ENCODE data around the gene ZEB1.
"Not testable (repeated sequence)": the region's sequence is repeated elsewhere in the genome, so short reads cannot be mapped to it uniquely, and the experiment has no call there.

Gene ZEB1

DNA sequence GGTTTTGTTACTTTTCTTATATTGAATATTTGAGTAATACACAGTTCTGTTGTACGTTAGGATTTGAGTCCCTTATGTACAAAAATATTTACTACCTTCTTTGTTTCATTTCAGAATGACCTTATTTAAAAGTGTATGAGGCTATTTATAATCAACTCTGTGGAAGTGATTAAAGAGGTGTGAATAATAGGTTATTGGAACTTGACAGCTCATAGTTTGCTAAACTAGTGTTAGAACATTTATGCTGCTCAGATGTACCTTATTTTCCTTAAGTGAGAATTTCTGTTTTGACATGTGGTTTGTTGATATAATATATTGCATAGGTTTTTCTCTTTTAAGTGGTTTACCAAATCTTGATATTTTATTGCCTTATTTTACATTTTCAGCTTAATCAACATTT, 105.5 kb downstream of the ZEB1 start:
- no peak for DNase-seq (ENCODE audit: low spot score)

DNA sequence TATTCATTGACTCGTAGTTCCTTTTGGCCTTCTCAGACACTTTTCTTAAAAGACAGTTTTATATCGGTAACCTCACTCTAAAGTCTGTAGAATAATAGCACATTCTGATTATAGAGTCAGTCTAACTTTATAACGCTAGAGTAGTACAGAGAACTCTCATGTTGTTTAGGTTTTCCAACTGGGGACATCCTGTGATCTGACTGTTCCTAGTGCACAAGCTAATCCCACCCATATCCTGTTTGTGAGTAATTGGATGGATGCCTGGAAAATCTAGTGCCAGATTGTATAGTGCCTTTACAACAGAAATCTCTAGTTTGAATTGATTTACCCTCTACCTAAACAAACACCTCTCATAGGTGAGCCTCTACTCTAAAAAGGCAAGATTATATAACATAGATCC, 107.4 kb downstream of the ZEB1 start:
- no peak for DNase-seq (ENCODE audit: low spot score)

DNA sequence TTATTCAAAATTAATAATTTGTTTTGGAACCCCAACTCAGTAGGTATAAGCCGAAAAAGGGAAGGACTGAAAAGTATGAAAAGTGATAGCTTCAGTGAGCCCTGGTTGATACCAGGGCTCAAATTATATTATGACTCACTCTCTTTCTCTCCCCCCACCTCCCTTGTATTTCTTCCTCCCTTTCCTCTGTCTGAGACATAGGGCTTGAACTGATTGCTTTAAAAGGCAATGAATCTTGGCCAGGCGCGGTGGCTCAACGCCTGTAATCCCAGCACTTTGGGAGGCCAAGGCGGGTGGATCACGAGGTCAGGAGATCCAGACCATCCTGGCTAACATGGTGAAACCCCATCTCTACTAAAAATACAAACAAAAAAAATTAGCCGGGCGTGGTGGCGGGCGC, 108.3 kb downstream of the ZEB1 start:
- DNase-seq (ENCODE audit: low spot score) = not testable (repeated sequence)

DNA sequence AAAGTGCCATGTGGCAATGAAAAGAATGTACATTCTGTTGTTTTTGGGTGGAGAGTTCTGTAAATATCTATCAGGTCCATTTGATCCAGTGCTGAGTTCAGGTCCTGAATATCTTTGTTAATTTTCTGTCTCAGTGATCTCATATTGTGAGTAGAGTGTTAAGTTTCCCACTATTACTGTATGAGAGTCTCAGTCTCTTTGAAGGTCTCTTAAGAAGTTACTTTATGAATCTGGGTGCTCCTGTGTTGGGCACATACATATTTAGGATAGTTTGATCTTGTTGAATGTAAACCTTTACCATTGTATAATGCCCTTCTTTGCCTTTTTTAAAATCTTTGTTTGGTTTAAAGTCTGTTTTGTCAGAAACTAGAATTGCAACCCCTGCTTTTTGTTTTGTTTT, 109.5 kb downstream of the ZEB1 start:
- DNase-seq (ENCODE audit: low spot score) = not testable (repeated sequence)

DNA sequence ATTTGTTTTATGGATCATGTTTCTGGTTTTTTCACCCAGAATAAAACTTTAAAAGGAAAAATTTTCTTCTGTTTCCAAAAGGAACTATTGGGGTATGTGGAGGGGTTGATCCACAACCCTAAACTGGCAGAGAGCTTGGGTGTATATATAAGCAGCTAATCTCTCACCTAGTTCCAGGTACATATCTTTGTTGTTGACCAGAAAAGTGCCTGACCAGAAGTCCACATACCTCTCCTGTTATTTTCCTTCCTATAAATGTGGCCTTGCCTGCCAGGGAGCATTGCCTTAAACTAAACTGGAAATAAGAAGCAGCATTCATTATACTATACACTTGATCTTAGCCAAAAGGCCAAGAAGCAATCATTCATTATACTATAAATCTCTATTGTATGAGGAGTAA, 112.0 kb downstream of the ZEB1 start:
- no peak for DNase-seq (ENCODE audit: low spot score)

DNA sequence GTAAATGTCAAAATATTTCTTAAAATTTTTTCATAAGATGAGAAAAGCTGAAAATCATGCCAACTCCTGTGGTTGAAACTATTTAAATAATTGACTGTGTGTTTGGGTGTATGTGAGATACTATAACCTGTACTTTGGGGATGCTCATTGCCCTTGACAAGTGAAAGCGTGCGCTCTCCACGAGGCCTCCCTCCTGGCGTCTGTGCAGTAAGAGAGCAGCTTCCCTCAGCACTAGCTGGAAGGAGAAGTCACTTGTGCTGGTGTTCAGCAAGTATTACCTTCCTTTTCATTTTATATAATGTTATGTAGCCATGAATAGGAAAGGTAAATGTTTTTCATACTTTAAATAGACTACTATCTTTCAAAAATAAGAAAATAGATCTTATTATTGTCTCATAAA, 118.9 kb downstream of the ZEB1 start:
- DNase-seq (ENCODE audit: low spot score) = no peak

DNA sequence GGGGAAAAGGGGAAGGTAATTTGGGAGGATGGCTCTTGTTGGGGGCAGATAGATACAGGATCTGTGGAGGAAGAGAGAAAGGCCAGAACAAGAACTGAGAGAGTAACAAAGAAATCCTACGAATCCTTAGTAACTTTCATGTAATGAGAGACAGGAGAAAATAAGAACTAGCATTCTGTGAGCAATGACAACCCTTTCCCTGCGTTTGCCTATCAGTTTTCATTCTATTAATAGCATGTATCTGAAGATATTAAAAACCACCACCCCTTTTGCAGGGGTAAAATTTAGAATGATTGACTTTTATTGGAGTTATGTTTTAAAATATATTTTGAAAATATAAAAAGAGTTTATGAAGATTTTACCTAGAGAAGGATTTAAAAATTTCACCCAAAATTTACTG, 132.8 kb downstream of the ZEB1 start:
- DNase-seq (ENCODE audit: low spot score) = no peak

DNA sequence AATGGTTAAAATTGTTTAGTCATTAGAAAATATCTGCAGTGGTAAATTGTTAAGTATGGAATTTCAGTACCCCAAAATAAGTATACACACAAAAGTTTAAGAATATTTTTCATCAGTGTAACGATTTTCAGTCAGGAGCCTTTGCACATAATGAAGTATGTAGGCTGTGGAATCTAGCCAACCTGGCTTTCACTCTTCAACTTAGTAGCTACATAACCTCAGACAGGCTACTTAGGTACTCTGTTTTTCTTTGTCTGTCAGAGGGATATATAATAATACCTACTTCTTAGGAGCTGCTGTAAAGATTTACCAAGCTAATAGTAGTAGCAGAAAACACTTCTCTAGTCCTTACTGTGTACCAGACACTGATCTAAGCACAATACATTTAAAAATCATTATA, 137.5 kb downstream of the ZEB1 start:
- no peak for DNase-seq (ENCODE audit: low spot score)

DNA sequence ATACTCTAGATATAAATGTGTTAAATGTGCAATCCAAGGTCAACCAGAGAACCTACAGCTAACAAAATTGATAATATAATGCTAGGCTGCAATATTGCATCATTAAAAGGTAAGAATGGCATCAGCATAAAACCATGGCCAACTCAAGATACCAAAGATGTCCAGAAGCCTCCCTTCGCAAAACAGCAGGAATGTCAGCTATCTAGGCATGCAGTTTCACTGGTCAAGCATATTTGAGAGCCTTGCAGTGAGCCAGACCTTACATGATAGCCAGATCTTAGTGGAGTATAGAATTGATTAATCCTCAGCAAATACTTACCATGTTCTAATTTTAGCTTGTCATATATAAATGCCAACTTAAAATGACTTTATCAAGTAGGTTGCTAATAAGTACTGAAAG, 138.8 kb downstream of the ZEB1 start:
- no peak for DNase-seq (ENCODE audit: low spot score)

DNA sequence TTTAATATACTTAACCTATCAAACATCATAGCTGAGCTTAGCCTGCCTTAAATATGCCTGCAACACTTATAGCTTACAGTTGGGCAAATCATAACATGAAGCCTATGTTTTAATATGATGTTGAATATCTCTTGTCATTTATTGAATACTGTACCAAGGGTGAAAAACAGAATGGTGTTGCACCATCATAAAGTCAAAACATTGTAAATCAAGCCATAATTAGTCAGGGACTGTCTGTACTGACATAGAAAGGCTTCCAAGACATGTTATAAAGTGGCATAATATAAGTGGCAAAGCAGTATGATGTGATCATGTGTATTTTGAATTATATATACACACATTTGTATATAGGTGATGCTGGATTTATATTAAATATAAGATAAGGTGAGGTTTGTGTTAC, 140.0 kb downstream of the ZEB1 start:
- no peak for DNase-seq (ENCODE audit: low spot score)

DNA sequence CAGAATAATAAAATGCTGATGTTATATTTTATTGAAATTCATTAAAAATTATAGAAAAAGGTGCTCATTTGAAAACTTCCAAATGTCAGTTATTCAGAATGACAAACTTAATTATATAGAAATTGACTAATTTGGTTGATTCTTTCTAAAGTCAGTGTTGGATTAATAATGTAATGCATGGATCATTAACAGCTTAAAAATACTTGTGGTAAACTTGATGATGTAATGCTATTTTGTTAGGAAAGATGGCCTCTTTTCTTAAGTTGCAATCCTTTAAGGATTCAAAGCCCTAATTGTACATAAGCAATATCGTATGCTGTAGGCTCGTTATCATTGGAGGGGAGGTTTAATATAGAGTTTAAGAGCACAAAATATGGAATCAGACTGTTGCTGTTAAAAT, 141.2 kb downstream of the ZEB1 start:
- no peak for DNase-seq (ENCODE audit: low spot score)

DNA sequence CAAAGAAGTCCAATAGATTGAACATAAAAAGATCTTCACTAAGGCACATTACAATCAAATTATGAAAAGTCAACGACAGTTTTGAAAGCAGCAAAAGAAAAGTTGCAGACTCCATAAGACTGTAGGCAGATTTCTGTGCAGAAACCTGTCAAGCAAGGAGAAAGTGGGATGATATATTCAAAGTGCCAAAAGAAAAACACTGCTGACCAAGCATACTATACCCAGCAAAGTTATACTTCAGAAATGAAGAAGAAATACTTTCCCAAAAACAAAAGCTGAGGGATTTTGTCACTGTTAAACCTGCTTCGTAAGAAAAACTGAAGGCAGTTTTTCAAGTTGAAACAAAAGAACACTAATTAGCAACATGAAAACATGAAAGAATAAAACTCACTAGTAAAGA, 145.5 kb downstream of the ZEB1 start:
- no peak for DNase-seq (ENCODE audit: low spot score)

DNA sequence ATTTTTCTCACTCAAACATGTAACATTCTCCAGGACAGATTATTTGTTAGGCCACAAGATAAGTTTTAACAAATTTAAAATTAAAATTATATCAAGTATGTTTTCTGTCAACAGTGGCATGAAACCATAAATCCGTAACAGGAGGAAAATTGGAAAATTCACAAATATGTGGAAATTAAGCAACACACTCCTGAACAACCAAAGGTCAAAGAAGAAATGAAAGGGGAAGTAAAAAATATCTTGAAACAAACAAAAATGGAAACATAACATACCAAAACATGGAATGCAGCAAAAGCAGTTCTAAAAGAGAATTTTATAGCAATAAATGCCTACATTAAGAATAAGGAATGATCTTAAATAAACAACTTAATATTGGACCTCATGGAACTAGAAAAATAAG, 147.3 kb downstream of the ZEB1 start:
- DNase-seq (ENCODE audit: low spot score) = no peak

DNA sequence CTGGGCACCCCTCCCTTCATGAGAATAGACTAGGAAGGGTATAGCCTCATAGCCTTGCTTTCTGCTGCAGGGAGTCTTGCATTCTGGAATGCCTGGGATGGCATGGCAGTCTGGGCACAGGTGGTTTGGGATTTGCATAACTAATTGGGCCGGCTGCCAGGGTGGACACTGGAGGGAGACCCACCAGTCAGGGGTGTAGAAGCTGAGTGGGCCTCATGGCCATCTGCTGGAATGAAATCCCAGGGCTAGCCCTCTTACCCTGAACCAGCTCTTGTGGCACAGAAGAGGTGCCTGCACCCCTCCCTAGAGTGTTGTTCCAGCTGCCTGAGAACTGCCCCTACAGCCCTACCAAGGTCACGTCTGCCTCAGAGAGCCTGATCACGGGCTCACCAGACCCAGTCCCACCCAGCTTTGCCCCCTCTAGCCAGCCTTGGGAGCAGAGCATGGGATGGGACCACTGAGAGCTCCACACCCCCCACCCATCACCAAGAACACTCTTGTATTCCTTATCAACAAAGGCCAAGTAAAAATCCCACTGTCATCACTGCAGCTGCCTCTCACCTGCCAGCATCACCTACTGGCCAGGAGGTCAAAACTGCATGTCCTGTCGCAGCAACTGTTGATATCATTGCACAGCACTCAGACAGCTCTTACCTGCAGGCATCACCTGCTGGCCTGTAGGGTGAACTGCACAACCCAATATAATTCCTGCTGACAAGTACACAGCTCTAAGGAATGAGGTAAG, 148.9 kb downstream of the ZEB1 start:
- DNase-seq (ENCODE audit: low spot score) = peak; percentile 27

DNA sequence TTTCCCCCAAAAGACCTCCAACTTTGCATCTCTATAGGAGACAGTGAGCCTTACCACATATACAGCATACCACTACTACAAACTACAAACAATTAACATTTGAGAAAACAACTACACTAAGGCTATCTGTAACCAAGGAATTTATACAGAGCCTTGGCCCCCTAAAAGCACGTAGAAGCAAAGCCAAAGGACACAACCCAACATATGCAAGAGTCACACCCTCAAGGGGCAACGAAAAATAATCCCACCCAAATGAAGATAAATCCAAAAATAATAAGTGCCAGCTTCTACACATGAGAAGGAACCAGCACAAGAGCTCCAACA, 149.5 kb downstream of the ZEB1 start:
- no peak for DNase-seq (ENCODE audit: low spot score)

DNA sequence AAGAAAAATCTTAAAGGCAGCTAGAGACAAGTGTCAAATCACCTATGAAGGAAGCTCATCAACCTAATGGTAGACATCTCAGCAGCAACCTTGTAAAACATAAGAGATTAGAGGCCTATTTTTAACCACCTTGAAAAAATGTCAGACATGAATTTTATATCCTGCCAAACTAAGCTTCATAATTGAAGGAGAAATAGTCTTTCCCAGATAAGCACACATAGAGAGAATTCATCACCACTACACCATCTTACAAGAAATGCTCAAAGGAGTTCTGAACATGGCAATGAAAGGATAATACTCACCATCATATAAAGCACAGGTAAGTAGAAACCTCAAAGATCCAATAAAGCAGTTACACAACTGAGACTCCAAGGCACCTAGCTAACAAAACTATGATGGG, 156.5 kb downstream of the ZEB1 start:
- DNase-seq (ENCODE audit: low spot score) = no peak

DNA sequence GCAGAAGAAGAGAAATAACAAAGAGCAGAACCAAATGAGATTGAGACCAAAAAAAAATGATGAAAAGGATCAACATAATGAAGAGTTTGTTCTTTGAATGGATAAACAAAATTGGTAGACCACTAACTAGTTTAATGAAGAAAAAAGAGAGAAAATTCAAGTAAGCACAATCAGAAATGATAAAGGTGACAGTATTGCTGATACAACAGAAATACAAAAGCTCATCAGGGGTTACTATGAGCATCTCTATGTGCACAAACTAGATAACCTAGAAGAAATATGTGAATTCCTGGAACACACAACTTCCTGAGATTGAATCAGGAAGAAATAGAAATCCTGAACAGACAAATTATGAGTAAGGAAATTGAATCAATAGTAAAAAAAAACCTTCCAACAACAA, 157.1 kb downstream of the ZEB1 start:
- DNase-seq (ENCODE audit: low spot score) = no peak

DNA sequence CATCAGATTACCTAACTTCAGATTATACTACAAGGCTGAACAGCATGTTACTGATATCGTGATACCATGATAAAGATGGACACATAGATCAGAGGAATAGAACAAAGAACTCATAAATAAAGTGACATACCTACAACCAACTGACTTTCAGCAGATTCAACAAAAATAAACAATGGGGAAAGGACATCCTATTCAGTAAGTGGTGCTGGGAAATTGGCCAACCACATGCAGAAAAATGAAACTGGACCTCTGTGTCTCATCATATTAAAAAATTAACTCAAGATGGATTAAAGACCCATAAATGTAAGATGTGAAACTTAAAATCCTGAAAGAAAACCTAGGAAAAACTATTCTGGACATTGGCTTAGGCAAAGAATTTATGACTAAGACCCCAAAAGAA, 158.6 kb downstream of the ZEB1 start:
- DNase-seq (ENCODE audit: low spot score) = no peak

DNA sequence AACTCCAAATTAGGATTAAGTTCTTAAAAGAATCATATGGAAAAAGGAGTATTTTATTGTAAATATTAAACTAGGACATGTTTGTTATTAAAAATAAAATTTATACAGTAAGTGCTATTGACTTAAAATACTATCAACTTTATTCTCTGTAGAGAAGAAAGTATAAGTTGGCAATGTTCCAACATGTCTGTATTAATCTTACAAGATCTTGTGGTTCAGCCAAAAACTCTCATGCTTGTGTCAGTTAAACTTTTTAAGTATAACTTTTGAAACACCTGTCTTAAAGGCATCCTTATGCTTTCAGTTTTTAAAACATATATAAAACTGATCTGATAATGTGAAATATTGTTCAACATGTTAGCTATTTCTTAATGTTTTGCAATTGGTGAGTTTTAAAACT, 160.7 kb downstream of the ZEB1 start:
- no peak for DNase-seq (ENCODE audit: low spot score)

DNA sequence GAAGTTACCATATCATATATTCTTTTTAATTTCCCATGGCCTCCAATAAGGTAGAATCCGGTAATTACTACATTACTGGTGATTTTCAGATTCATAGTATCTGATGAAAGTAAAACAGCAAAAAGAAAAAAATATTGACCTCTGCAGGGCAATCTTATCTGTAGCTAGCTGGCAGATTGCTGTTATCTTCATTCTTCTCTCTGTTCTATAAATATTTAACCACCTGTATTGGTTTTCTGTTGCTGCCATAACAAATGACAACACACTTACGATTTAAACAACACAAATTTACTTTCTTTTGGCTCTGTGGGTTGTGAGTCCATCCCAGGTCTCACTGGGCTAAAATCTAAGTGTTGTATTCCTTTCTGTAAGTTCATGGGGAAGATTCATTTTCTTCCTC, 164.5 kb downstream of the ZEB1 start:
- DNase-seq (ENCODE audit: low spot score) = no peak

DNA sequence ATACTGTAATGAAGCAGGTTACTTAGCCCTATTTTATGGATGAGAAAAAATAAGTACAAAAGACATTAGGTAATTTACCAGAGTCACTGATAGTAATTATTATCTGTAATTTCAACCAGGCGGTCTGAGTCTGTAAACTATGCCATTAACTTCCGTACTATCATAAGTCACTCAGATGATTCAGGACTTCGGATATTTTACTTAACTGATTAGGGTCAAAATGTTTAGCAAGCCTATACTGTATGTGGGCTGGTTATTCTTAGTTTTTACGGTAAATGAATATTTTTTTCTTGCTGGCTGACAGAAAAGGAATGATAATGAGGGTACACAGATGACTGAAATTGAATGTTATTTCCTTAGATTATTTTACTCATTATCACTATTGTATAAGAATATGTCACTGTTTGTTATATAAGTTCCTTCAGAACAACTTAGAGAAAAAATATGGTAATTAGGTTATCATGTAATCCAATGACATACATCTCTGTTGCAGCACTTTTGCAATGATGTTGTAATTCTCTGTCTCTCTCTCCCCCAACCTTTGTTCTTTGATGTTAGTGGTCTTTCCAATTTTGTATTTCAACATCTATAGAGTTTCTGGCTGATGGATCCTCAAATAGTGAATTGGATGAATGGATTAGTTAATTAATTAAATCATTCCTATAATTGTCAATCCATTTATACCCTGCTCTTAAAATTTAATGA, 165.6 kb downstream of the ZEB1 start:
- no peak for DNase-seq (ENCODE audit: low spot score)

DNA sequence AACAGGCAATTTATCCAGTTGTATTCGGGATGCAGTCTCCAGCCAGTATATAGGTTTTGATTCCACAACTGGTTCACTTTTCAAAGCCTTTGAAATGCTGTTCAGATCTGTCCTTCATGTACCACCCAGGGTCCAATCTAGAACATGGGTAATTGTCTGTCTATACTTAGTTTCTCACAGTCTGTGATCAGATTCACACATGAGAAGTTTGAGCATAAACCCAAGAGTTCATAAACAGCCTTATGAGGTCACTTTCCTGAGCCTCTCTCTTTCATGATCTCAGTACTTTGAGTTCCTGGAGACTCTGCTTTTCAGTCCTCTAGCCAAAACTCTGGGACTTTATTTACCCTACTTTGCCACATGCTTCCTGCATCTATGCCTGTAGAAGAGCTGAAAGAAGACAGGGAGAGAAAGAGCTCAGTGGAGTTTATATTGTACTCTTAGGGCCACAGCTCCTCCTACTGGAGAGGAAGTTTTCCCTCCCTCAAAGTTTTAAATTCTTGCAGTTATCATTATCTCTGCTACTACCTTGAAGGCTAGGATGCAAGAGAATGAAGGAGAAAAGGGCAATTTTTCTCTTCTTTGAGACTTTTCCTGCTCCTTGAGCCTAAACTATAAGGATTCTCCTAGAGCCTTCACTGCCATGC, 172.0 kb downstream of the ZEB1 start:
- no peak for DNase-seq (ENCODE audit: low spot score)

DNA sequence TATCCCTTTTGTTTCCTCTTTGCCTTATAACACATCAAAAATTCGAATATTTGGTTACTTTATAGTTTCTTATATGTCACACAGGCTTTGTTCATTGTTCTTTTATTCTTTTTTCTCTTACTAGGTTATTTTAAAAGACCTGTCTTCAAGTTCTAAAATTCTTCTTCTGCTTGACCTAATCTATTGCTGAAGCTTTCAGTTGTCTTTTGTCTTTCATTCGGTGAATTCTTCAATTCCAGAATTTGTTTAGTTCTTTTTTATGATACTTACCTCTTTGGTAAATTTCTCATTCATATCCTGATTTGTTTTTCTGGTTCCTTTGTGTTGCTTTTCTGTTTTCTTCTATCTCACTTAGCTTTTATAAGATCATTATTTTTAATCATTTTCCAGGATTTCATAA, 188.4 kb downstream of the ZEB1 start:
- no peak for DNase-seq (ENCODE audit: low spot score)

DNA sequence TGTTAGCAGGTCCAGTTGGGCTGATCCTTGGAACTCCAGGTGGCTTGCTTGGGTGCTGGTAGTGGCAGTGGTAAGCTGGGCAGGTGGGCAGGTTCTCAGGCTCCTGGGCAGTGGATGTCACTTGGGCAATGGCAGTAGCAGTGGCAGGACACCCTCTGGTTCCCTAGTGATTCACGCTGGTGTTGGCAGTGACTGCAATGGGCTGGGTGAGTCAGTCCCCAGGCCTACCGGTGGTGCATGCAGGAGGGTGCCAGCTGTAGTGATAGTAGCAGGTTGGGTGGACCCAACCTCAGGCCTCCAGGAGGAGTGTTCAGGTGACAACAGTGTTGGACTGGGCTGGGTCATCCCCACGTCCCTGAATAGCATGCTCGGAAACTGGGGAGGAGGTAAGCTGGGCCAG, 189.2 kb downstream of the ZEB1 start:
- DNase-seq (ENCODE audit: low spot score) = no peak
